Ovary (tissue), 3 donors: Measurements from ENCODE around the gene IGBP1.

Source experiments
- CTCF ChIP-seq, 3 donors: fragments of 450-650 bp in 2 of 3; fragments of 200-600 bp in 1 of 3; IDR thresholded peaks; one replicate each; pipeline versions ENCODE4 v1.5.1 to v1.8.0; 2016 to 2022; ENCODE audit warnings: antibody characterized with exemption in 3 of 3, mild to moderate bottlenecking in 1 of 3
- POLR2A ChIP-seq: fragments of 450-650 bp; IDR thresholded peaks from one replicate; pipeline ENCODE4 v1.6.1; 2017; ENCODE audit warnings: antibody characterized with exemption, mild to moderate bottlenecking, moderate library complexity
- donor health status: DM: no; HTN: no; CAD: no.

GRCh38 chrX:70128071-70128470, 5.2 kb upstream of the IGBP1 start:
- no peak for TF ChIP-seq POLR2A
- TF ChIP-seq CTCF (IDR thresholded peaks at IDR 0.05) = no peak
